NCI-H2171 (cell line): Measurements from ENCODE around the gene R3HDM4.

Experiments
- DNase-seq: peaks from one replicate; lab custom pipeline; 2025; lab: John Stamatoyannopoulos, UW

R3HDM4 gene

GRCh38 chr19:929891-930258 lies 16.9 kb upstream of the R3HDM4 start:
- DNase-seq: no peak

DNA sequence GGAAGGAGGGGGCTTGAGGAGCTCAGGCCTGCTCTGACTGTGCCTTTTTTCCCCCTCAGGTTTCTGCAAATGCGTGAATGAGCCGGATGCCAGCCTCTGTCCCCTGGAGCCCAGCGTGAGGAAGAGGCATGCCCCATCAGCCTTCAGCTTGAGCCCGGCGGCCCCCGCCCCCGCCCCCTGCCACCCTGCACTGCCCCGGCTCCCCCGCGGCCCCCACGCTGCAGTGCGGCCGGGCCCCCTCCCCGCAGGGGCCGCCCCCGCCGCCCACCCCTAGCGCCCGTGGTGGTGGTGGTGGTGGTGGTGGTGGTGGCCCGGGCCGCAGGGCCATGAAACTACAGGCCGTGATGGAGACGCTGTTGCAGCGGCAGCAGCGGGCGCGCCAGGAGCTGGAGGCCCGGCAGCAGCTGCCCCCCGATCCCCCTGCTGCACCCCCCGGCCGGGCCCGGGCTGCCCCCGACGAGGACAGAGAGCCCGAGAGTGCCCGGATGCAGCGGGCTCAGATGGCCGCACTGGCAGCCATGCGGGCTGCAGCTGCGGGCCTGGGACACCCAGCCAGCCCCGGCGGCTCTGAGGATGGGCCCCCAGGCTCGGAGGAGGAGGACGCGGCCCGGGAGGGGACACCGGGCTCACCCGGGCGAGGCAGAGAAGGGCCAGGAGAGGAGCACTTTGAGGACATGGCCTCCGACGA lies 16.3 kb upstream of the R3HDM4 start:
- no peak for DNase-seq

DNA sequence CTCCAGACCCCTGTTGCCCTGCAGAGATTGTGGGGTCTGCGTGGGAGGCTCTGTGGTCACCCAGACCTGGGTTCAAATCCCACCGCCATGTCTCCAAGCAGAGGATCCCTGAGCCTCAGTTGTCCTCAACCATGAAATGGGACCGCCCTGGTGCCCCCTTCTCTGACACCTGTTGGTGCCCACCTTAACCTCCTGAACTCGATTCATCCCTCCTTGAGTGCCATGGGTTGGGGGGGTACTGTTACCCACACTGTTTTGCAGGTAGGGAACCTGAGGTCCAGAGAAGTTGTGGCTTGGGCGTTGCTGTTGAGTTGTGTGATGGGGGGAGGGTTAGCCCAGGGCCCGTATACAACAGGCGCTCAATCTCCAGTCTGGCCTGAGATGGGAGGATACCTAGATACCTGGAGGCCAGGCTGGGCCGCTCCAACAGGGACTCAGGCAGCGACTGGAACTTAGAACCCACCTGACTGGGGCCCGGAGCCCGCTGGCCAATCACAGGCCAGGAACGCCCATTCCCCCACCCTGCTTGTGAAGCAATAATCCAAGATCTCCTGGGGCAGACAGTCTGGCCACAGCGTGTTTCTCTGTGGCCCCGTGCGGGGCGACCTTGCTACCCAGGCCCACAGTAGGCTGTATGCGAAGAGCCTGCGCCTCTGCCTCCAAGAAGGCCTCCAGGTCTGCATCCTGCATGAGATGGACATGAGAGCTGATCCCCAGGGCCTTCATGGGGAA lies 15.6 kb upstream of the R3HDM4 start:
- no peak for DNase-seq

- no peak for DNase-seq
Measured at GRCh38 chr19:927780-928401, 14.9 kb upstream of the R3HDM4 start.

- DNase-seq: no peak
Measured at GRCh38 chr19:927351-927779, 14.3 kb upstream of the R3HDM4 start.

DNA sequence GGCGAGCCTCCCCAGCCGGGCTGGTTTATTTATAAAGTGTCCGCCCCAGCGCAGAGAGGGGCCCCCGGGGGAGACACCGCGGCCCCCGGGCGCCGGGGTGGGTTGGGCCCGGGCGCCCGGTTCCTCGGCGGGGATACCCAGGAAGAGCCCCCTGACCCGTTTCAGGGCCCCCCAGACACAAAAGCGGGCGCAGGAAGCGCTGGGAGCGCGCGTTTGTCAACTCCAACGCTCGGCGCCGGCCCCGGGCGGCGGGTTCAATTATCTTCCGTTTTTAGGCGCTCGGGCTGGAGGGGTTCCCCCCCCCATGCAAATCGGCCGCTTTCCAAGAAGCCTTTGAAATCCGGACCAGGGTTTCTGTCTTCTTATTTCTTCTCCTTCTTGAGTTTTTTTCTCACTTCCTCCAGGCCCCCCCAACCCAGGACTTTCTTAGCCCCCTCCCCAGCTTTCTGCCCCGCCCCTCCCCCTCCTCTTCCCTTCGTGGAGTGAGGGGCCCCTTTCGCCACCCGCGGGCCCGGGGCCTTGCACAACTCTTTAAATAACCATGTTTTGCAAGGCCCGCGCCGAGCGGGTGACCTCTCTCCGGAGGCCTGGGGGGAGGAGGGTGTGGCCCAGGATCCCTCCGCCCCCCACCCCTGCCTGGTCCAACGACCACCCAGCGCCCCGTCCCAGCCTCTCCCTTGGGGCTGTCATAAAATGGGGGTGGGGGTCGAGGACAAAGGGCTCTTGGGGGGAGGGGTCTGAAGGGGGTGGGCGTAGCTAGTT lies 13.8 kb upstream of the R3HDM4 start:
- no peak for DNase-seq

GRCh38 chr19:926323-926588 lies 13.2 kb upstream of the R3HDM4 start:
- no peak for DNase-seq

DNA sequence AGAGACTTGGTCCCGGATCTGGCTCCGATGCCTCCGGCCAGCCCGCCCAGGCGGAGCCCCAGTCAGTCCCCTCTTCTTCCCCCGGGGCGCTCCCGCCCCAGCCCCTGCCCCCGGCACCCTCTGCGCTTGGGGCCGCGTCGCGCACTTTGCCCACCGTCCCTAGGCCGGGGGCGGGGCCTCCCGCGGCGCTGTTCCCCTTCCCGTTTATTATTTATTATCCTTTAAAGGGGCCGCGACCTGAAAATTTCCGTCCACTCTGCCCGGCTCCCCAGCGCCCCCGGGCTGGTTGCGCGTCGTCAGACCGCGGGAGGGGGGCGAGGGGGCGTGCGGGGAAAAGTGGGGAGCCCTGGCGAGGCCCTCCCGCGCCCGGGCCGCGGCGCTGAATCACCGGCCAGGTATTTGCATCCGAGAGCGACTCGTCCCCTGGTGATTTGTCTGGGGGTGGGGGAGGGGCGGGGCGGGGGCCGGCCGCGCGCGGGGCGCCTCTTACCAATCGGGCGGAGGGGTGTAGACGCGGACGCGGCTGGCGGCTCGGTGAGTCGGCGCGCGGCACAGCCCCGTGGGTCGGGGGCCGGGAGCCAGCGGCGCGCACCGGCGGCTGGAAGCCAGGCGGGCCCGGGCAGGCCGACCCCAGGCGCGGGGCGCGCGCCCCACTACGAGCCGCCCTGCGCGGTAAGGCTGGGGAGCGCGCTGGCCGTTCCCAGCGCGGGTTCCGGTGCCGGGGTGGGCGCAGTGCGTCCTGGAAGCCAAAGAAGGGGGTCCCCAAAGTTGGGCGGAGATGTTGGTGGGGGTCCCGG lies 12.7 kb upstream of the R3HDM4 start, which contains the start of gene ARID3A:
Gene ARID3A (plus strand): TSS at position 510 of the 797 bp plus-strand sequence. CDS start 3,494 bp downstream, outside the sequence.
- DNase-seq: peak; percentile 84

DNA sequence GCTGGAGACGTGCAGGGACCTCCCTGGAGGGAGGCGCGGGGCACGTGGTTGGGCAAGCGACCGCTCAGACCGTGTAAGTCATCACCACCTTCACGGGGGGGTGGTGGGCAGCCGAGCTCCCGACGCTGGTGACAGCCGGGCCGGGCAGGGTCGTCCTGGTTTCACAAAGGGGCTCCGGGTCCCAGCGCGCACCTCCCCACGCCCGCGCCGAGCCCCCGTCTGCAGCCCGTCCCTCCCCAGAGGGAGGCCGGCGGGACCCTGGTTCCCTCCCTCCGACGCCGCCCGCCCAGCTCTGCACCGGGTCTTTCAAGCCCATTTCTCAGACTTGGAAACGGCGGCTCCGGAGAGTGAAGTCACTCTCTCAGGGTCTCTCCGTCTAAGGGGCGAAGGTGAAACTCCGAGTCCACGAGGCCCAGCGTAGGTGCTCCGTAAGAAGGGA lies 12.1 kb upstream of the R3HDM4 start:
- DNase-seq: peak; percentile 84

DNA sequence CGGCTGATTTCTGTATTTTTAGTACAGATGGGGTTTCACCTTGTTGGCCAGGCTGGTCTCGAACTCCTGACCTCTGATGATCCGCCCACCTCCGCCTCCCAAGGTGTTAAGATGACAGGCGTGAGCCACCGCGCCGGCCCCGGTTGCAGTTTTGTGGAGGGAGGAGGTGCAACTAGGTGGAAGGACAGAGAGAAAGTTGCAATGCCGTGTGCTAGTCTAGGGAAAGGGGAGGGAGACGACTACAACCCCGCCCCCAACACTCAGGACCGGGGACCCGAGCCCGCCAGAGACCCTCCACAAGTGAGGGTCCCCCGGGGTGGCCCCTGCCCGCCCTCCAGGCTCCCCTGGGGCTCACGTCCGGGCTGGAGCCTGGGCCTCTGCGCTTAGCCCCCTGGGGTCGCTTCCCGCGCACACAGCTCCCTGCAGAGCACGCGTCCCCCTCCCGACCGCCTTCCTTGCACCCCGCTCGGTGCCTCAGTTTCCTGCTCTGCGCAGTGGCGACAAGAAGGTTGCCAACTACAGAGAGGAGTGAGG lies 11.6 kb upstream of the R3HDM4 start:
- DNase-seq: no peak

DNA sequence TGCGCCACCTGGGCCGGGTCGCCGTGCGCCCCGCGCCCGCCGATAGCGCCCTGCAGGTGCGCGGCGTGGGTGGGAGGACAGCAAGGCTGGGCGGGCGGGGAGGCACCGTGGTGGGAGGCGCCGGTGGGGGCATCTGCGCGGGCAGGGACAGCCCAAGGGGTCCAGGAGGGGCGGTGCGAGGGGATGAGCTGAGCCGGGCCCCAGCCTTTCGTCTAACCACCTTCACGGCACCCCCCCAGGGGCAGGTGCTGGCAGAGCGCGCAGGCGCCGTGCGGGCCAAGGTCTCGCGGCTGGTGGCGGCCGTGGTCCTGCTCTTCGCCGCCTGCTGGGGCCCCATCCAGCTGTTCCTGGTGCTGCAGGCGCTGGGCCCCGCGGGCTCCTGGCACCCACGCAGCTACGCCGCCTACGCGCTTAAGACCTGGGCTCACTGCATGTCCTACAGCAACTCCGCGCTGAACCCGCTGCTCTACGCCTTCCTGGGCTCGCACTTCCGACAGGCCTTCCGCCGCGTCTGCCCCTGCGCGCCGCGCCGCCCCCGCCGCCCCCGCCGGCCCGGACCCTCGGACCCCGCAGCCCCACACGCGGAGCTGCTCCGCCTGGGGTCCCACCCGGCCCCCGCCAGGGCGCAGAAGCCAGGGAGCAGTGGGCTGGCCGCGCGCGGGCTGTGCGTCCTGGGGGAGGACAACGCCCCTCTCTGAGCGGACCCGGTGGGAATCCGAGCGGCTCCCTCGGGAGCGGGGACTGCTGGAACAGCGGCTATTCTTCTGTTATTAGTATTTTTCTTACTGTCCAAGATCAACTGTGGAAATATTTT lies 7.2 kb upstream of the R3HDM4 start:
- DNase-seq: peak; percentile 89

DNA sequence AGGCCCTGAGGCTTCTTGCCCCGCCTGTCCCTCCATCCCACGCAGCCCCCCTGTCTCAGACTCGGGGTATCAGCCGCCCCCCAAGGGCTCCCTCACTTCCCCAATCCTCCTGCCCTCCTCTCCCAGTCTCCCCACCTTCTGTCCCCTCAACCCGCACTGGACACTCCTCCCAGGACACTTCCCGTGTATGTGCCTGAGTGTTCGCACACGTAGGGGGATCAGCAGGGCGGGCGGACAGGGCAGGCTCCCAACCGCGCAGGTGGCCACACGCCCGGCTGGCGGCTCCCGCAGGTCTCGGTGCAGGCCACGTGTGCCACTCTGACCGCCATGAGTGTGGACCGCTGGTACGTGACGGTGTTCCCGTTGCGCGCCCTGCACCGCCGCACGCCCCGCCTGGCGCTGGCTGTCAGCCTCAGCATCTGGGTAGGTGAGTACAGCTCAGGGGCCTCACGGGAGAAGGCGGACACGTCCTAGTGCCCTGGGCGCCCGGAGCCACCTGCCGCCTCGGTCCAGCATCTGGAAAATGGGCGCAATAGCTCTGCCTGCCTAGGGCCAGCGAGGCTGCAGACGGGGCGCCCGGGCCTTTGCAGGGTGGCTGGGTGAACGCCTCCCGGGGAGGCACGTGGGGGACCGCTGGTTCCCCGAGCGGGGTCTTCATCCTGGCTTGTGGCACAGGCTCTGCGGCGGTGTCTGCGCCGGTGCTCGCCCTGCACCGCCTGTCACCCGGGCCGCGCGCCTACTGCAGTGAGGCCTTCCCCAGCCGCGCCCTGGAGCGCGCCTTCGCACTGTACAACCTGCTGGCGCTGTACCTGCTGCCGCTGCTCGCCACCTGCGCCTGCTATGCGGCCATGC lies 6.4 kb upstream of the R3HDM4 start:
- peak; percentile 77 for DNase-seq

DNA sequence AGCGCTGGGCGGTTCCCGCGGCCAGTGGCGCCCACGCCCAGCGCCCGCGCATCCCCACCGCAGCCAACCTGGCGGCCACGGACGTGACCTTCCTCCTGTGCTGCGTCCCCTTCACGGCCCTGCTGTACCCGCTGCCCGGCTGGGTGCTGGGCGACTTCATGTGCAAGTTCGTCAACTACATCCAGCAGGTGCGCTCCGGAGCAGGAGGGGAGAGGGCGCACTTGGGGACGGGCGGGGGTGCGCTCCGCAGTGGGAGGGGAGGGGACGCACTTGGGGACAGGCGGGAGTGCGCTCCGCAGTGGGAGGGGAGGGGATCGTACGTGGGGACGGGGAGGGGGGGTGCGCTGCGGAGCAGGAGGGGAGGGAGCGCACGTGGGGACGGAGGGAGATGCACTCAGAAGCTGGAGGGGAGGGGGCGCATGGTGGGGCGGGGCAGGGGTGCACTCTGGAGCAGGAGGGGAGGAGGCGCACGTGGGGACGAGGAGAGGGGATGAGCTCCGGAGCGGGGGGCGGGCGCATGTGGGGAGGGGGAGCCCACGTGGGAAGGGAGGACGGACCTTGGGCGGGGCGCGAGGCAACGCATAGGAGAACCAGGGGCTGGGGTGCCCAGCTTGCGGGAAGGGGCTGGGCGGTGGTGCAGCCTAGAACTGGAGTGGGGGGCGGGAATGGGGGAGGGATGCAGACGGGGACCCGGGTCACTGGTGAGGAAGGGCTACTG lies 5.6 kb upstream of the R3HDM4 start:
- peak; percentile 77 for DNase-seq

GRCh38 chr19:918152-918437 lies 5.1 kb upstream of the R3HDM4 start:
- no peak for DNase-seq

DNA sequence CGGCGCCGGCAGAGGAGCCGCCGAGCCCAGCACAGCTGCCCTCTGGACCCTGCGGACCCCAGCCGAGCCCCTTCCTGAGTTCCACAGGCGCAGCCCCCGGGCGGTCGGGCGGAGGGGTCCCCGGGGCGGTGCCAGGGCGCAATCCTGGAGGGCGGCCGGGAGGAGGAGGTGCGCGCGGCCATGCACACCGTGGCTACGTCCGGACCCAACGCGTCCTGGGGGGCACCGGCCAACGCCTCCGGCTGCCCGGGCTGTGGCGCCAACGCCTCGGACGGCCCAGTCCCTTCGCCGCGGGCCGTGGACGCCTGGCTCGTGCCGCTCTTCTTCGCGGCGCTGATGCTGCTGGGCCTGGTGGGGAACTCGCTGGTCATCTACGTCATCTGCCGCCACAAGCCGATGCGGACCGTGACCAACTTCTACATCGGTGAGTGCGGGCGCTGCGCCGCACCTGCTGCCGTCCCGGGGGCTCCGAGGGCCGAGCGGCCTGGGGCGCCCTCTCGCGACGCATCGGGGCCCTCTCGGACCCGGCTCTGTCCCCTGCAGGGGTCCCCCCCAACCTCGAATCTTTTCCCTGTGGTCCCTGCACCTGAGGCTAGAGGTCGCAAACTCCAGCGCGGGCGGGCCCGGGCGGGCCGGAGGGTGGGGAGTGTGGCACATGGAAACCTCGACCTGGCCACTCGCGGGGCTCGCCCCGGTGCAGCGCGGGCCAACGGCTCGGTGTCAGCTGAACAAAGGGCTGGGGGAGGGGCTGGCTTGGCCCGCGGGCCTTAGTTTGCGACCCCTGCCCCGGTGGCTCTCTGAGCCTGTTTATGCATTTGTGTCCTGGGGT lies 4.5 kb upstream of the R3HDM4 start, which contains the start of gene KISS1R:
Gene KISS1R (plus strand): TSS at position 11 of the 829 bp plus-strand sequence. CDS start 170 bp downstream, at position 181.
- no peak for DNase-seq

- DNase-seq: no peak
Measured at GRCh38 chr19:916645-917322, 3.8 kb upstream of the R3HDM4 start.
